Measurements from ENCODE around the gene ATP1A2.
"Not testable (repeated sequence)": the region's sequence is repeated elsewhere in the genome, so short reads cannot be mapped to it uniquely, and the experiment has no call there.

ATP1A2 gene

GRCh38 chr1:160101717-160102522 is 13.6 kb upstream of the ATP1A2 start:
- no peak for DNase-seq

GRCh38 chr1:160103658-160104408 is 11.7 kb upstream of the ATP1A2 start:
- no peak for DNase-seq

GRCh38 chr1:160104486-160104885 is 11.1 kb upstream of the ATP1A2 start:
- DNase-seq, result no peak

GRCh38 chr1:160105155-160105554 is 10.4 kb upstream of the ATP1A2 start:
- no peak for DNase-seq

GRCh38 chr1:160107512-160107911 is 8.0 kb upstream of the ATP1A2 start:
- no peak for DNase-seq

- peak; percentile 14 for DNase-seq
Measured at GRCh38 chr1:160108888-160109662, 6.5 kb upstream of the ATP1A2 start.

GRCh38 chr1:160109686-160110085 is 5.9 kb upstream of the ATP1A2 start:
- DNase-seq, result no peak

GRCh38 chr1:160111462-160111861 is 4.1 kb upstream of the ATP1A2 start:
- not testable (repeated sequence) for DNase-seq

GRCh38 chr1:160112357-160112756 is 3.2 kb upstream of the ATP1A2 start:
- DNase-seq, result no peak

GRCh38 chr1:160113407-160113806 is 2.2 kb upstream of the ATP1A2 start:
- DNase-seq, result no peak

GRCh38 chr1:160114085-160114484 is 1.5 kb upstream of the ATP1A2 start:
- DNase-seq, result no peak

GRCh38 chr1:160116283-160117147 is 956 bp downstream of the ATP1A2 start:
- no peak for DNase-seq

- no peak for DNase-seq
Measured at GRCh38 chr1:160117300-160117699, 1.7 kb downstream of the ATP1A2 start.

- DNase-seq, result no peak
Measured at GRCh38 chr1:160117709-160118183, 2.2 kb downstream of the ATP1A2 start.

- no peak for DNase-seq
Measured at GRCh38 chr1:160118928-160119327, 3.4 kb downstream of the ATP1A2 start.

- no peak for DNase-seq
Measured at GRCh38 chr1:160120797-160121196, 5.2 kb downstream of the ATP1A2 start.

- no peak for DNase-seq
Measured at GRCh38 chr1:160121388-160121787, 5.8 kb downstream of the ATP1A2 start.

- no peak for DNase-seq
Measured at GRCh38 chr1:160122978-160123495, 7.5 kb downstream of the ATP1A2 start.

GRCh38 chr1:160123726-160124125 is 8.2 kb downstream of the ATP1A2 start:
- DNase-seq, result no peak

GRCh38 chr1:160124705-160125478 is 9.3 kb downstream of the ATP1A2 start:
- no peak for DNase-seq

- no peak for DNase-seq
Measured at GRCh38 chr1:160125746-160126145, 10.2 kb downstream of the ATP1A2 start.
